ENCODE data around the gene ABCA13.
"Not testable (repeated sequence)": the region's sequence is repeated elsewhere in the genome, so short reads cannot be mapped to it uniquely, and the experiment has no call there.

The ABCA13 gene

GRCh38 chr7:48173756-48174382, 2.6 kb downstream of the ABCA13 start:
- no peak for DNase-seq (ENCODE audit: low read depth, low spot score)

- DNase-seq (ENCODE audit: low read depth, low spot score), result no peak
Observed at GRCh38 chr7:48175019-48175418, 3.8 kb downstream of the ABCA13 start.

GRCh38 chr7:48176356-48176893, 5.2 kb downstream of the ABCA13 start:
- no peak for DNase-seq (ENCODE audit: low read depth, low spot score)

- no peak for DNase-seq (ENCODE audit: low read depth, low spot score)
Observed at GRCh38 chr7:48177271-48177670, 6.0 kb downstream of the ABCA13 start.

- DNase-seq (ENCODE audit: low read depth, low spot score), result no peak
Observed at GRCh38 chr7:48179496-48180030, 8.3 kb downstream of the ABCA13 start.

- DNase-seq (ENCODE audit: low read depth, low spot score), result no peak
Observed at GRCh38 chr7:48180981-48181380, 9.7 kb downstream of the ABCA13 start.

- DNase-seq (ENCODE audit: low read depth, low spot score), result no peak
Observed at GRCh38 chr7:48182718-48183369, 11.6 kb downstream of the ABCA13 start.

GRCh38 chr7:48183370-48183743, 12.1 kb downstream of the ABCA13 start:
- DNase-seq (ENCODE audit: low read depth, low spot score), result no peak

GRCh38 chr7:48183965-48184364, 12.7 kb downstream of the ABCA13 start:
- DNase-seq (ENCODE audit: low read depth, low spot score), result no peak

- no peak for DNase-seq (ENCODE audit: low read depth, low spot score)
Observed at GRCh38 chr7:48188776-48189520, 17.7 kb downstream of the ABCA13 start.

GRCh38 chr7:48192996-48193395, 21.7 kb downstream of the ABCA13 start:
- no peak for DNase-seq (ENCODE audit: low read depth, low spot score)

- no peak for DNase-seq (ENCODE audit: low read depth, low spot score)
Observed at GRCh38 chr7:48193421-48193820, 22.2 kb downstream of the ABCA13 start.

GRCh38 chr7:48200946-48201589, 29.8 kb downstream of the ABCA13 start:
- DNase-seq (ENCODE audit: low read depth, low spot score), result not testable (repeated sequence)

GRCh38 chr7:48202916-48203315, 31.7 kb downstream of the ABCA13 start:
- DNase-seq (ENCODE audit: low read depth, low spot score), result not testable (repeated sequence)

GRCh38 chr7:48207155-48207675, 36.0 kb downstream of the ABCA13 start:
- DNase-seq (ENCODE audit: low read depth, low spot score), result no peak

GRCh38 chr7:48209004-48209600, 37.8 kb downstream of the ABCA13 start:
- DNase-seq (ENCODE audit: low read depth, low spot score), result no peak

- DNase-seq (ENCODE audit: low read depth, low spot score), result no peak
Observed at GRCh38 chr7:48213226-48213625, 42.0 kb downstream of the ABCA13 start.

- DNase-seq (ENCODE audit: low read depth, low spot score), result no peak
Observed at GRCh38 chr7:48217266-48217665, 46.0 kb downstream of the ABCA13 start.

GRCh38 chr7:48217753-48218152, 46.5 kb downstream of the ABCA13 start:
- DNase-seq (ENCODE audit: low read depth, low spot score), result no peak

GRCh38 chr7:48224042-48224441, 52.8 kb downstream of the ABCA13 start:
- DNase-seq (ENCODE audit: low read depth, low spot score), result no peak

GRCh38 chr7:48225101-48225500, 53.8 kb downstream of the ABCA13 start:
- no peak for DNase-seq (ENCODE audit: low read depth, low spot score)

Measured in iPS DF 19.7 (cell line).